ENCODE results near the gene GPS1.

The GPS1 gene

GRCh38 chr17:82064433-82065192 lies 12.9 kb downstream of the GPS1 start:
- no peaks in the 10 kb centered on the region for H3K27me3 Mint-ChIP-seq
- peaks cover 20% of the 10 kb centered on the region for H3K36me3 Mint-ChIP-seq (ENCODE audit: insufficient read depth)
- DNase-seq (no peak), ATAC-seq (replicated peaks) (no peak)
- H3K27ac Mint-ChIP-seq, result peak overlapping the region; percentile 35 to 83
- peak overlapping the region; percentile 57 to 68 for H3K4me3 Mint-ChIP-seq
- no peaks in the 10 kb centered on the region for H3K9me3 Mint-ChIP-seq
- peaks cover 7 to 12% of the 10 kb centered on the region in 2 donors for H3K4me1 Mint-ChIP-seq (ENCODE audit: low read depth in 2 of 2)

DNA sequence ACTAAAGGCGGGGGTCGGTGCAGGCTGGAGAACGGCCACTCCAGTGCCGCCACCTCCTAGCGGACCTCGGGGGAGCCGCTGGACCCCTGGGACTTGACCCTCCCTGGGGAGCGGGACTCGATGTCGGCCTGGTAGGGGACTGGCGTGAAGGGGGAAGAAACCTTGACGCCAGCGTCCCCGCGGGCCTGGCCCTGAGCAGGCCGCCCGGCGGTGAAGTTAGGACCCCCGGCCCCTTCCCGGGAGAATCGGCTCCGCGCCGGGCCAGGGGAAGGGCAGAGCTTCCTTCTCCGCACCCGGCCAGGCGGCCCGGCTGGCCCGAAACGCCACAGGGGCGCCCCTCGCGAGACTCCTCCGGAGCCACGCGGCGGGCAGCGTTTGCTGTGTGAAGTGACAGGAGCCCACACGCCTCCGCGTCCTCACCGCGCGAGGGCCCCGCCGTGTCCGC lies 13.5 kb downstream of the GPS1 start:
- Mint-ChIP-seq H3K9me3 (no peaks in the 10 kb centered on the region), H3K27ac (peak overlapping the region in 1 of 2 donors; percentile 95), H3K4me3 (peak overlapping the region; percentile 57 to 68), H3K4me1 (ENCODE audit: low read depth in 2 of 2) (peaks cover 7 to 9% of the 10 kb centered on the region in 2 donors), H3K27me3 (no peaks in the 10 kb centered on the region), H3K36me3 (ENCODE audit: insufficient read depth) (peaks cover 17% of the 10 kb centered on the region)
- peak; percentile 71 for ATAC-seq (replicated peaks)
- DNase-seq, result peak in 1 of 3 experiments; percentile 26

DNA sequence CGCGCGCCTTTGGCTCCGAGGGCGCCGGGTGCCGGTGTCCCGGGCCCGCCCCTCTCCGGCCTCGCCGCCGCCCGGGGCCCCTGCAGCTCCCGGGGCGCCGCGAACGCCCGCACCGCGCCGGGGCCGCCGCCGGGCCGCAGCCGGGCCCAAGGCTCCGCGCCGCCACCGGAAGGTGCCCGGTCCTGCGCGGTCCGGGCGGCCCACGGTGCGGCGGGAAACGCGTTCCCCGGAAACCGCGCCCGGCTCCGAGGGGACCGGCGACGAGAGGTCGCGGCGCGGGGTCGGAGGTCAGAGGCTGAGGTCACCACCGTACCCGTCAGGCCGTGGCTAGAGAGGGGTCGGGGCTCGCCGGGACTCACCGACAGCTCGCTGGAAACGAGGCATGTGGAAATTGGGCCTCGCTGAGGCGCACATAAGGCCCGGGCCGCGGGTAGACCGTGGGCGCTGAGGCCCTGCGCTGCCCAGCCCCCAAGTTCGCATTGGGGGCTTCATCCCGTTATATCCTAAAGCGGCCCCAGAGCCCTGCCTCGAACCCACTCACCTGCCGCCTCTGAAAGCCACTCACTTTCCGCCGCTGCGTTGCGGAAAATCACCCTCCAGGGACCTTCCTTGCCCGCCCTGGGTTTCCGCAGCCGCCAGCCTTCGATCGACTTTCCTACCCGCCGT lies 14.1 kb downstream of the GPS1 start, which contains the start of gene DUS1L:
TSS of gene DUS1L (minus strand) at position 167 of the 666 bp plus-strand sequence. CDS start 745 bp downstream, outside the sequence.
- H3K9me3 Mint-ChIP-seq, result no peaks in the 10 kb centered on the region
- peak within 1 kb of the TSS; percentile 94 to 95 for H3K27ac Mint-ChIP-seq
- DNase-seq, result peak; percentile 64 to 72 (median 72)

DNA sequence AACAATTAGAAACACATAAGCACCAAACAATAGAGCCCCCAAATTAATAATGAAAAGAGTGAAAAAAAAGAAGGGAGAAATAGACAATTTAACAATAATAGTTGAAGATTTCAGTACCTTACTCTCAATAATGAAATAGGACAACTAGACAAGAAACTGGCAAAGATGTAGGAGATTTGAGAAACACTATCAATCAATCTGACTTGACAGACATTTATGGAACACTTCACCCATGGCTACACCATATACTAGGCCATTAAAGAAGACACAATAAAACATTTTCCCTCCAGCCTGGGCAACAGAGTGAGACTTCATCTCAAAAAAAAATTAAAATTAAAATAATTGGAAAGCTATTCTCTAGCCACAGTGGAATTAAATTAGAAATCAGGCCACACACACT lies 18.9 kb downstream of the GPS1 start:
- H3K27ac Mint-ChIP-seq, result no peak overlapping the region
- H3K27me3 Mint-ChIP-seq, result no peaks in the 10 kb centered on the region
- no peaks in the 10 kb centered on the region for H3K4me1 Mint-ChIP-seq (ENCODE audit: low read depth in 2 of 2)
- DNase-seq, result no peak
- ATAC-seq (replicated peaks), result no peak
- no peaks in the 10 kb centered on the region for H3K9me3 Mint-ChIP-seq
- H3K4me3 Mint-ChIP-seq, result no peak overlapping the region
- peaks cover 10% of the 10 kb centered on the region for H3K36me3 Mint-ChIP-seq (ENCODE audit: insufficient read depth)

More for the DNA sequence above, 14.1 kb downstream of the GPS1 start, which contains the start of gene DUS1L:
- peaks cover 14% of the 10 kb centered on the region for H3K36me3 Mint-ChIP-seq (ENCODE audit: insufficient read depth)
- H3K4me1 Mint-ChIP-seq (ENCODE audit: low read depth in 2 of 2), result peaks cover 7 to 8% of the 10 kb centered on the region in 2 donors
- peak within 1 kb of the TSS; percentile 82 to 84 for H3K4me3 Mint-ChIP-seq
- H3K27me3 Mint-ChIP-seq, result no peaks in the 10 kb centered on the region
- peak; percentile 89 for ATAC-seq (replicated peaks)

GRCh38 chr17:82072827-82073226 lies 21.1 kb downstream of the GPS1 start:
- no peaks in the 10 kb centered on the region for H3K9me3 Mint-ChIP-seq
- ATAC-seq (replicated peaks), result no peak
- no peak overlapping the region for H3K4me3 Mint-ChIP-seq
- no peak overlapping the region for H3K27ac Mint-ChIP-seq
- H3K27me3 Mint-ChIP-seq, result no peaks in the 10 kb centered on the region
- no peak for DNase-seq
- H3K36me3 Mint-ChIP-seq (ENCODE audit: insufficient read depth), result peaks cover 6% of the 10 kb centered on the region
- no peaks in the 10 kb centered on the region for H3K4me1 Mint-ChIP-seq (ENCODE audit: low read depth in 2 of 2)

- Mint-ChIP-seq H3K36me3 (ENCODE audit: insufficient read depth) (peaks cover 6% of the 10 kb centered on the region), H3K27ac (no peak overlapping the region), H3K4me1 (ENCODE audit: low read depth in 2 of 2) (no peaks in the 10 kb centered on the region), H3K27me3 (no peaks in the 10 kb centered on the region), H3K9me3 (no peaks in the 10 kb centered on the region), H3K4me3 (no peak overlapping the region)
- no peak for DNase-seq
- ATAC-seq (replicated peaks), result no peak
These were observed 21.7 kb downstream of the GPS1 start for GRCh38 chr17:82073446-82073845.

GRCh38 chr17:82076018-82076784 lies 24.5 kb downstream of the GPS1 start:
- H3K27ac Mint-ChIP-seq, result peak overlapping the region in 1 of 2 donors; percentile 13
- no peak for DNase-seq
- no peaks in the 10 kb centered on the region for H3K9me3 Mint-ChIP-seq
- no peak for ATAC-seq (replicated peaks)
- H3K36me3 Mint-ChIP-seq (ENCODE audit: insufficient read depth), result peaks cover 17% of the 10 kb centered on the region
- no peak overlapping the region for H3K4me3 Mint-ChIP-seq
- H3K27me3 Mint-ChIP-seq, result no peaks in the 10 kb centered on the region
- no peaks in the 10 kb centered on the region for H3K4me1 Mint-ChIP-seq (ENCODE audit: low read depth in 2 of 2)

DNA sequence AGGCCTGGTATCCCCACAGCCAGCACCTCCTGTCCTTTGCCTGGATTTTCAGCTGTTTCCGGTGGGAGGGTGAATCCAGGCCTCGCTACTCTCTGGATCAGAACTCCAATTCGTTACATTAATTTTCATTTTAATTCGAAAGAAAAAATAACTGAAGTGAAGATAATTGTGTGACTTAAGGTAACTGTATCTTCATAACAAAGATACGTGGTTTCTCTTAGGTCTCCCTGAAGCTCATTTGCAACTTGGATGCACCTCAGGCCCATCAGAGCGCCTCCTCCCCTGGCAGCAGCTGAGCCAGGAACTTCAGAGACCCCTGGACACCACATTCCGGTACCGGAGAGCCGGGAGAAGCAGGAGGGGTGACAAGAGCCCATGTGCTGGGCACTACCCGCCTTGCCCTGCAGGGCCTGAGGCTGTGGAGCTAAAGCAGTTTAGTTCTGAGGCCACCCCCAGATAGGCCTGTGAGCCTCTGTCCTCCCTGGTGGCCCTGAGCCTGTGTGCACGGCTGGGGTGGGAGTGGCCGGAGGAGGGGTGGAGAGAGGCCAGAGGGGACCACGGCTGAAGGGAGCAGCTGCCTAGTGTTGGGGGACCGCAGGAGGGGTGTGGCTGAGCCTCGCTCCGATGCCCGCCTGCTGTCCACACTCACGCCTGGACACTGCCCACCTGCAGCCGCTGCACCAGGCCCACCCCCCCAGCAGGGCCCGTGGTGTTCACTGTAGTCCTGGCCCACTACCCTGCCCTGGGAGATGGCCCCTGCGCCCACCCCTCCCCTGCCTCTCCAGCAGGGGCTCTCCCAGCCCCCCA lies 25.3 kb downstream of the GPS1 start:
- Mint-ChIP-seq H3K36me3 (ENCODE audit: insufficient read depth) (peaks cover 18% of the 10 kb centered on the region), H3K4me1 (ENCODE audit: low read depth in 2 of 2) (no peaks in the 10 kb centered on the region), H3K27me3 (no peaks in the 10 kb centered on the region), H3K9me3 (no peaks in the 10 kb centered on the region), H3K4me3 (no peak overlapping the region), H3K27ac (no peak overlapping the region)
- ATAC-seq (replicated peaks) (no peak), DNase-seq (no peak)

GRCh38 chr17:82077617-82078358 lies 26.1 kb downstream of the GPS1 start:
- Mint-ChIP-seq H3K36me3 (ENCODE audit: insufficient read depth) (peaks cover 22% of the 10 kb centered on the region), H3K27me3 (no peaks in the 10 kb centered on the region), H3K4me1 (ENCODE audit: low read depth in 2 of 2) (no peaks in the 10 kb centered on the region), H3K27ac (no peak overlapping the region), H3K4me3 (no peak overlapping the region), H3K9me3 (no peaks in the 10 kb centered on the region)
- DNase-seq, result no peak
- no peak for ATAC-seq (replicated peaks)

GRCh38 chr17:82078433-82078832 lies 26.7 kb downstream of the GPS1 start:
- no peaks in the 10 kb centered on the region for H3K9me3 Mint-ChIP-seq

GRCh38 chr17:82079001-82079677 lies 27.4 kb downstream of the GPS1 start:
- H3K36me3 Mint-ChIP-seq (ENCODE audit: insufficient read depth), result peaks cover 30% of the 10 kb centered on the region
- ATAC-seq (replicated peaks), result peak; percentile 20
- no peaks in the 10 kb centered on the region for H3K9me3 Mint-ChIP-seq
- H3K4me1 Mint-ChIP-seq (ENCODE audit: low read depth in 2 of 2), result no peaks in the 10 kb centered on the region
- no peak for DNase-seq
- no peaks in the 10 kb centered on the region for H3K27me3 Mint-ChIP-seq
- H3K27ac Mint-ChIP-seq, result no peak overlapping the region
- no peak overlapping the region for H3K4me3 Mint-ChIP-seq

More at GRCh38 chr17:82078433-82078832, 26.7 kb downstream of the GPS1 start:
- no peak for ATAC-seq (replicated peaks)
- peaks cover 26% of the 10 kb centered on the region for H3K36me3 Mint-ChIP-seq (ENCODE audit: insufficient read depth)
- H3K27ac Mint-ChIP-seq, result no peak overlapping the region
- H3K4me1 Mint-ChIP-seq (ENCODE audit: low read depth in 2 of 2), result no peaks in the 10 kb centered on the region
- no peak overlapping the region for H3K4me3 Mint-ChIP-seq
- no peaks in the 10 kb centered on the region for H3K27me3 Mint-ChIP-seq
- no peak for DNase-seq
